ENCODE measurements around the gene BRD3OS.

BRD3OS gene

GRCh38 chr9:134037641-134038040, 12.4 kb downstream of the BRD3OS start:
- no peak for TF ChIP-seq CTCF (IDR thresholded peaks at IDR 0.05; ENCODE audit: borderline replicate concordance, insufficient read depth, low read depth, low read length)
- no peak overlapping the region for H3K4me3 ChIP-seq (ENCODE audit: low read depth, low read length)

- TF ChIP-seq CTCF (IDR thresholded peaks at IDR 0.05; ENCODE audit: borderline replicate concordance, insufficient read depth, low read depth, low read length) = no peak
- no peak overlapping the region for H3K4me3 ChIP-seq (ENCODE audit: low read depth, low read length)
Measured at GRCh38 chr9:134039386-134040175, 14.3 kb downstream of the BRD3OS start.

GRCh38 chr9:134040176-134040565, 14.9 kb downstream of the BRD3OS start:
- no peak overlapping the region for H3K4me3 ChIP-seq (ENCODE audit: low read depth, low read length)
- TF ChIP-seq CTCF (IDR thresholded peaks at IDR 0.05; ENCODE audit: borderline replicate concordance, insufficient read depth, low read depth, low read length) = no peak

- no peak for TF ChIP-seq CTCF (IDR thresholded peaks at IDR 0.05; ENCODE audit: borderline replicate concordance, insufficient read depth, low read depth, low read length)
- no peak overlapping the region for H3K4me3 ChIP-seq (ENCODE audit: low read depth, low read length)
Measured at GRCh38 chr9:134040781-134041648, 15.7 kb downstream of the BRD3OS start.

GRCh38 chr9:134041649-134041962, 16.3 kb downstream of the BRD3OS start:
- H3K4me3 ChIP-seq (ENCODE audit: low read depth, low read length) = no peak overlapping the region
- TF ChIP-seq CTCF (IDR thresholded peaks at IDR 0.05; ENCODE audit: borderline replicate concordance, insufficient read depth, low read depth, low read length) = no peak

- no peak overlapping the region for H3K4me3 ChIP-seq (ENCODE audit: low read depth, low read length)
- TF ChIP-seq CTCF (IDR thresholded peaks at IDR 0.05; ENCODE audit: borderline replicate concordance, insufficient read depth, low read depth, low read length) = no peak
Measured at GRCh38 chr9:134043531-134043988, 18.3 kb downstream of the BRD3OS start.

Data from GM12875 (cell line).